Neuronal stem cell (in vitro differentiated cells): Measurements from ENCODE around the gene TCFL5.

Experiments
- DNase-seq: peaks from one replicate; pipeline ENCODE4 v3.0.0-alpha.2; 2013; ENCODE audit warnings: low spot score
- H2AFZ ChIP-seq: one replicate; pipeline ENCODE4 v1.6.1; 2013; ENCODE audit warnings: mild to moderate bottlenecking, low read length, inconsistent platforms
- H2AK5ac ChIP-seq: 2 replicates; pipeline ENCODE4 v1.6.1; 2013; ENCODE audit warnings: low read depth, mild to moderate bottlenecking, inconsistent platforms, low read length, moderate library complexity, mixed read lengths
- H2BK120ac ChIP-seq: 2 replicates; pipeline ENCODE4 v1.6.1; 2013; ENCODE audit warnings: low read depth, mild to moderate bottlenecking, inconsistent platforms, low read length, moderate library complexity, mixed read lengths
- H2BK12ac ChIP-seq: one replicate; pipeline ENCODE4 v1.6.1; 2013; ENCODE audit warnings: low read length, inconsistent platforms
- H2BK15ac ChIP-seq: 2 replicates; pipeline ENCODE4 v1.6.1; 2013; ENCODE audit warnings: mild to moderate bottlenecking, low read length, inconsistent platforms, mixed read lengths
- H2BK5ac ChIP-seq: one replicate; pipeline ENCODE4 v1.6.1; 2013; ENCODE audit warnings: inconsistent platforms, mild to moderate bottlenecking, low read length, moderate library complexity
- H3K14ac ChIP-seq: one replicate; pipeline ENCODE4 v1.6.1; 2013; ENCODE audit warnings: low read length, inconsistent platforms
- H3K18ac ChIP-seq: 2 replicates; pipeline ENCODE4 v1.6.1; 2013; ENCODE audit warnings: low read length, inconsistent platforms
- H3K23ac ChIP-seq: 2 replicates; pipeline ENCODE4 v1.6.1; 2013; ENCODE audit warnings: low read depth, mild to moderate bottlenecking, mixed read lengths, low read length, inconsistent platforms; ENCODE audit not compliant: poor library complexity
- H3K27ac ChIP-seq: replicated peaks from 3 replicates; pipeline ENCODE4 v1.5.1; 2013; ENCODE audit warnings: low read length, inconsistent platforms
- H3K27me3 ChIP-seq, 3 experiments: 2 replicates each; pipeline ENCODE4 v1.6.1; 2013; ENCODE audit warnings: low read length in 3 of 3, mild to moderate bottlenecking in 2 of 3, inconsistent platforms in 1 of 3, low read depth in 1 of 3, mixed read lengths in 1 of 3, moderate library complexity in 1 of 3; ENCODE audit not compliant: control insufficient read depth in 3 of 3, insufficient read depth in 3 of 3
- H3K36me3 ChIP-seq, 2 donors: replicated peaks in 1 of 2; 2 replicates each; pipeline ENCODE4 v1.6.1; 2013; ENCODE audit warnings: low read length in 2 of 2; ENCODE audit not compliant: control insufficient read depth in 2 of 2, insufficient read depth in 2 of 2
- H3K4ac ChIP-seq: 2 replicates; pipeline ENCODE4 v1.6.1; 2013; ENCODE audit warnings: inconsistent platforms, mild to moderate bottlenecking, low read length, moderate library complexity
- H3K4me1 ChIP-seq, 2 donors: 1 replicate in 1 of 2; 2 replicates in 1 of 2; pipeline ENCODE4 v1.6.1; 2013; ENCODE audit warnings: low read length in 2 of 2, low read depth in 1 of 2; ENCODE audit not compliant: control insufficient read depth in 2 of 2, insufficient read depth in 1 of 2
- H3K4me2 ChIP-seq: one replicate; pipeline ENCODE4 v1.6.1; 2013; ENCODE audit warnings: mild to moderate bottlenecking, low read length, inconsistent platforms; ENCODE audit not compliant: insufficient read depth, poor library complexity, severe bottlenecking
- H3K4me3 ChIP-seq, 2 donors: 2 replicates each; pipeline ENCODE4 v1.5.1; 2013; ENCODE audit warnings: low read length in 2 of 2, mild to moderate bottlenecking in 2 of 2, inconsistent platforms in 1 of 2, moderate library complexity in 1 of 2
- H3K79me1 ChIP-seq: one replicate; pipeline ENCODE4 v1.6.1; 2013; ENCODE audit warnings: low read depth, mild to moderate bottlenecking, inconsistent platforms, low read length, moderate library complexity
- H3K9ac ChIP-seq: one replicate; pipeline ENCODE4 v1.6.1; 2013; ENCODE audit warnings: mild to moderate bottlenecking, low read depth, low read length, inconsistent platforms; ENCODE audit not compliant: poor library complexity
- H3K9me3 ChIP-seq, 2 donors: replicated peaks in 1 of 2; 2 replicates each; pipeline versions ENCODE3 to v1.6.1; 2013; ENCODE audit warnings: low read length in 2 of 2, mild to moderate bottlenecking in 2 of 2, inconsistent platforms in 1 of 2, low read depth in 1 of 2, mixed read lengths in 1 of 2, moderate library complexity in 1 of 2; ENCODE audit not compliant: control insufficient read depth in 2 of 2, insufficient read depth in 1 of 2
- H4K8ac ChIP-seq: one replicate; pipeline ENCODE4 v1.6.1; 2013; ENCODE audit warnings: low read depth, mild to moderate bottlenecking, inconsistent platforms, low read length, moderate library complexity
- H4K91ac ChIP-seq: one replicate; pipeline ENCODE4 v1.6.1; 2013; ENCODE audit warnings: low read length, low read depth, mild to moderate bottlenecking, inconsistent platforms; ENCODE audit not compliant: poor library complexity
- WGBS, 2 donors: extraction: QIAGEN DNeasy Blood & Tissue Kit; methylation state at CpG; one replicate each; pipeline ENCODE4 v1.1.7; 2013; ENCODE audit warnings: missing lambda C conversion rate in 2 of 2, mixed read lengths in 1 of 2; ENCODE audit not compliant: insufficient read length in 2 of 2, insufficient replicate concordance in 1 of 2; ENCODE audit errors: extremely low coverage in 2 of 2; 5-methylcytosine and 5-hydroxymethylcytosine counted together

Gene TCFL5

GRCh38 chr20:62885896-62886708 is 24.5 kb upstream of the TCFL5 start:
- H3K27me3 ChIP-seq, result no peaks in the 10 kb centered on the region
- peaks cover 0 to 2% of the 10 kb centered on the region in 2 donors for H3K4me1 ChIP-seq
- H3K18ac ChIP-seq, result no peak overlapping the region
- H3K4ac ChIP-seq, result no peak overlapping the region
- H2BK120ac ChIP-seq, result no peak overlapping the region
- H3K27ac ChIP-seq, result no peak overlapping the region
- H3K9ac ChIP-seq, result no peak overlapping the region
- H2BK5ac ChIP-seq, result no peak overlapping the region
- H2BK12ac ChIP-seq, result no peak overlapping the region
- H4K91ac ChIP-seq, result no peak overlapping the region
- H2AFZ ChIP-seq, result no peak overlapping the region
- no CpG with 5 or more reads among the region's 23 CpGs for WGBS, 2 donors
- no peak overlapping the region for H3K4me2 ChIP-seq
- no peak overlapping the region for H3K14ac ChIP-seq
- H3K79me1 ChIP-seq, result peaks cover 5% of the 10 kb centered on the region
- H3K36me3 ChIP-seq, result peaks cover 36 to 70% of the 10 kb centered on the region in 2 donors
- no peak overlapping the region for H2AK5ac ChIP-seq
- H3K9me3 ChIP-seq, result peaks cover 0 to 10% of the 10 kb centered on the region in 2 donors
- DNase-seq, result no peak
- peak overlapping the region; percentile 16 for H3K23ac ChIP-seq
- H3K4me3 ChIP-seq, result no peak overlapping the region
- no peak overlapping the region for H4K8ac ChIP-seq
- H2BK15ac ChIP-seq, result no peak overlapping the region

DNA sequence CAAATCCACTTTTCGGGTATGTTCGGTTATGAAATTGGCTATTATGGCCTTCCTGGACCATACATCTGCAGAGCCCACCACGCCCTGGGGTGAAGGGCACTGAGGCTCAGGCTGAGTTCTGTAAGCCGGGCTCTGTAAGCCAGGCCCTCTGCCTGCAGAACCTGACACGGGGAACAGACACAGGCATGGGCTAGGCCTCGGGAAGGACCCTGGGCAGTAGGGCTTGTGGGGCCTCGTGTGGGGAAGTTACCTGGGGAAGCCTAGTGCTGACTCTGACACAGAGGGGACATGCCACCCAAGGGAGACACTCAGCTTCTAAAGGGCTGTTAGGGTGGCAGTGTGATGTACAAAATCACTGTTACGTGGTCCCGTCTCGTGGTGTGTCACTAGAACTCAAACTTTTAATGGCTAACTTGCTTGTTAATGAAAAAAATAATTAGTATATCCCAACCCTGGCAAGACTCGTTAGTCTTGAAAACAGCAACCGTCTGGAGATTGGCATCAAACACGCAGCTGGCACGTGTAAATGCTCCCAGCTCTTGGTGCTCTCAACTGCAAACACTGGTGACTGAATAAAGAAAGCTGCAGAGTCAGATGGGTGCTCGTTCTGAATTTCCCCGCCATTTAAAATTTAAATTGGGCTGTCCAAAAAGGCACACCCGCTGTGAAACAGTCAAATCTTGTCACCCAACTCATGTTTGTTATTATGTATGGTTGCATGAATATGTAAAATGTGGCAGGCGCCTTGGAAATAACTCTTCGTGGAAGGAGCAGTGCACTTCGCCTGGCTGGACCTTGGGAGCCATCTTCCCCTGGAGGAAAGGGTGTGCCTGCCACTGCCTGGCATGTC is 23.6 kb upstream of the TCFL5 start:
- H3K27me3 ChIP-seq, result no peaks in the 10 kb centered on the region
- H3K4me1 ChIP-seq, result peaks cover 0 to 2% of the 10 kb centered on the region in 2 donors
- no peak overlapping the region for H2AFZ ChIP-seq
- DNase-seq, result no peak
- no peak overlapping the region for H2BK12ac ChIP-seq
- no peak overlapping the region for H2AK5ac ChIP-seq
- no peak overlapping the region for H3K4ac ChIP-seq
- no peak overlapping the region for H2BK15ac ChIP-seq
- no peak overlapping the region for H3K23ac ChIP-seq
- no peak overlapping the region for H4K8ac ChIP-seq
- H3K18ac ChIP-seq, result no peak overlapping the region
- no peak overlapping the region for H3K9ac ChIP-seq
- no peak overlapping the region for H3K4me3 ChIP-seq
- no CpG with 5 or more reads among the region's 20 CpGs for WGBS, 2 donors
- H3K36me3 ChIP-seq, result peaks cover 30 to 69% of the 10 kb centered on the region in 2 donors
- H2BK120ac ChIP-seq, result no peak overlapping the region
- no peak overlapping the region for H3K14ac ChIP-seq
- peaks cover 5% of the 10 kb centered on the region for H3K79me1 ChIP-seq
- H2BK5ac ChIP-seq, result no peak overlapping the region
- no peak overlapping the region for H4K91ac ChIP-seq
- H3K4me2 ChIP-seq, result no peak overlapping the region
- H3K27ac ChIP-seq, result no peak overlapping the region
- H3K9me3 ChIP-seq, result peaks cover 0 to 8% of the 10 kb centered on the region in 2 donors

- Histone ChIP-seq H3K4me1 (peaks cover 0 to 2% of the 10 kb centered on the region in 2 donors), H2BK120ac (no peak overlapping the region), H3K14ac (no peak overlapping the region), H2BK12ac (no peak overlapping the region), H4K8ac (no peak overlapping the region), H3K4me2 (no peak overlapping the region), H3K27ac (no peak overlapping the region), H3K79me1 (peaks cover 5% of the 10 kb centered on the region), H3K23ac (no peak overlapping the region), H2BK5ac (no peak overlapping the region), H3K9ac (no peak overlapping the region), H2BK15ac (no peak overlapping the region), H3K27me3 (peaks cover 0 to under 1% (median 0%) of the 10 kb centered on the region in 3 experiments), H3K18ac (no peak overlapping the region), H4K91ac (no peak overlapping the region), H3K9me3 (peaks cover 0 to 8% of the 10 kb centered on the region in 2 donors), H2AFZ (no peak overlapping the region), H2AK5ac (no peak overlapping the region), H3K36me3 (peaks cover 25 to 68% of the 10 kb centered on the region in 2 donors), H3K4me3 (no peak overlapping the region), H3K4ac (no peak overlapping the region)
- no CpG with 5 or more reads among the region's 8 CpGs for WGBS, 2 donors
- no peak for DNase-seq
Measured at GRCh38 chr20:62884556-62884955, 22.9 kb upstream of the TCFL5 start.

- no peaks in the 10 kb centered on the region for H3K79me1 ChIP-seq
- H3K9ac ChIP-seq, result no peak overlapping the region
- WGBS, 2 donors, result no CpG with 5 or more reads among the region's 15 CpGs
Measured at GRCh38 chr20:62882426-62882825, 20.8 kb upstream of the TCFL5 start.

More at GRCh38 chr20:62882426-62882825, 20.8 kb upstream of the TCFL5 start:
- no peak overlapping the region for H4K91ac ChIP-seq
- no peak overlapping the region for H2AK5ac ChIP-seq
- H3K4ac ChIP-seq, result no peak overlapping the region
- peaks cover 0 to 2% of the 10 kb centered on the region in 2 donors for H3K4me1 ChIP-seq
- H2BK15ac ChIP-seq, result no peak overlapping the region
- no peak overlapping the region for H2BK5ac ChIP-seq
- H3K27ac ChIP-seq, result no peak overlapping the region
- no peak for DNase-seq
- H3K18ac ChIP-seq, result no peak overlapping the region
- peaks cover 0 to 6% (median 0%) of the 10 kb centered on the region in 3 experiments for H3K27me3 ChIP-seq
- no peak overlapping the region for H3K23ac ChIP-seq
- no peak overlapping the region for H3K14ac ChIP-seq
- H2BK120ac ChIP-seq, result no peak overlapping the region
- H3K9me3 ChIP-seq, result no peaks in the 10 kb centered on the region
- peaks cover 8 to 46% of the 10 kb centered on the region in 2 donors for H3K36me3 ChIP-seq
- H2AFZ ChIP-seq, result no peak overlapping the region
- no peak overlapping the region for H2BK12ac ChIP-seq
- no peak overlapping the region for H3K4me2 ChIP-seq
- H4K8ac ChIP-seq, result no peak overlapping the region
- no peak overlapping the region for H3K4me3 ChIP-seq
